GM23338 (cell line): Measurements from ENCODE around the gene BOD1. TPM values are rescaled to one million over a fixed set of nuclear protein-coding genes. Genes with fewer than 3 reads are reported as not detected.

Experiments
- ATAC-seq: fragments of 200-7000 bp; cut with Tn5 transposase; 3 replicates; pipeline ENCODE4 v1.9.1; 2020
- DNase-seq: peaks from one replicate; pipeline ENCODE4 v3.0.0-alpha.2; 2015; ENCODE audit warnings: low spot score
- H2AFZ ChIP-seq: fragments of 200-600 bp; sonication (generic); 2 replicates; pipeline ENCODE4 v1.8.0; 2016; ENCODE audit warnings: antibody characterized with exemption, mild to moderate bottlenecking, moderate library complexity
- H3F3A ChIP-seq: fragments of 200-600 bp; sonication (generic); replicated peaks from 2 replicates; pipeline ENCODE4 v1.8.0; 2017; ENCODE audit warnings: antibody characterized with exemption, mixed run types, low read depth
- H3K27ac ChIP-seq: fragments of 200-600 bp; sonication (generic); 2 replicates; pipeline ENCODE4 v1.6.1; 2016; ENCODE audit warnings: low read depth
- H3K27me3 ChIP-seq: fragments of 200-600 bp; sonication (generic); 2 replicates; pipeline ENCODE4 v1.8.0; 2016; ENCODE audit warnings: mild to moderate bottlenecking, mixed run types, moderate library complexity; ENCODE audit not compliant: insufficient read depth
- H3K36me3 ChIP-seq: fragments of 200-600 bp; sonication (generic); 2 replicates; pipeline ENCODE4 v1.8.0; 2016; ENCODE audit warnings: mild to moderate bottlenecking; ENCODE audit not compliant: insufficient read depth
- H3K4me1 ChIP-seq: fragments of 200-600 bp; sonication (generic); 2 replicates; pipeline ENCODE4 v1.8.0; 2016; ENCODE audit warnings: mild to moderate bottlenecking, moderate library complexity; ENCODE audit not compliant: insufficient read depth
- H3K4me2 ChIP-seq: fragments of 200-600 bp; sonication (generic); 2 replicates; pipeline ENCODE4 v1.7.1; 2017; ENCODE audit warnings: mixed run types
- H3K4me3 ChIP-seq: fragments of 200-600 bp; sonication (generic); 2 replicates; pipeline ENCODE4 v1.6.1; 2016; ENCODE audit warnings: mixed run types
- H3K79me2 ChIP-seq: fragments of 200-600 bp; sonication (generic); replicated peaks from 2 replicates; pipeline ENCODE4 v1.8.0; 2017; ENCODE audit warnings: mild to moderate bottlenecking; ENCODE audit not compliant: insufficient read depth
- H3K9me2 ChIP-seq: fragments of 200-600 bp; sonication (generic); 2 replicates; pipeline ENCODE4 v1.8.0; 2017; ENCODE audit not compliant: insufficient read depth
- H4K20me1 ChIP-seq: fragments of 200-600 bp; sonication (generic); replicated peaks from 2 replicates; pipeline ENCODE4 v1.8.0; 2017; ENCODE audit warnings: mild to moderate bottlenecking; ENCODE audit not compliant: insufficient read depth
- H3K27ac Mint-ChIP-seq: 2 replicates; pipeline ENCODE4 v1.8.0; 2020; ENCODE audit warnings: inconsistent platforms, mild to moderate bottlenecking, moderate library complexity, mixed read lengths
- H3K27me3 Mint-ChIP-seq: 3 replicates; pipeline ENCODE4 v1.8.0; 2022; ENCODE audit warnings: low read depth, mild to moderate bottlenecking, moderate library complexity, mixed read lengths, inconsistent platforms; ENCODE audit not compliant: insufficient read depth, poor library complexity
- H3K36me3 Mint-ChIP-seq: 3 replicates; pipeline ENCODE4 v1.8.0; 2021; ENCODE audit warnings: low read depth, mild to moderate bottlenecking, inconsistent platforms, moderate library complexity, mixed read lengths
- H3K4me1 Mint-ChIP-seq: 3 replicates; pipeline ENCODE4 v1.8.0; 2020; ENCODE audit warnings: mild to moderate bottlenecking, inconsistent platforms, mixed read lengths
- H3K4me3 Mint-ChIP-seq: 3 replicates; pipeline ENCODE4 v1.8.0; 2021; ENCODE audit warnings: moderate library complexity, mild to moderate bottlenecking, inconsistent platforms, mixed read lengths
- H3K9me3 Mint-ChIP-seq: 3 replicates; pipeline ENCODE4 v1.8.0; 2020; ENCODE audit warnings: moderate library complexity, mild to moderate bottlenecking, inconsistent platforms, mixed read lengths
- CREB1 ChIP-seq: fragments of 250-450 bp; sonication (Bioruptor Pico); IDR thresholded peaks from 2 replicates; pipeline ENCODE4 v1.5.0; 2020; ENCODE audit warnings: low read depth, mild to moderate bottlenecking, moderate library complexity
- ETS1 ChIP-seq: IDR thresholded peaks from 2 replicates; pipeline ENCODE4 v1.6.1; 2016; ENCODE audit warnings: antibody characterized with exemption
- EZH2 ChIP-seq: fragments of 200-600 bp; sonication (generic); IDR thresholded peaks from one replicate; pipeline ENCODE4 v1.8.0; 2017; ENCODE audit warnings: antibody characterized with exemption, mild to moderate bottlenecking, low read depth; ENCODE audit not compliant: unreplicated experiment
- NANOG ChIP-seq: IDR thresholded peaks from 2 replicates; pipeline ENCODE4 v1.6.1; 2016; ENCODE audit warnings: antibody characterized with exemption, borderline replicate concordance
- POLR2AphosphoS5 ChIP-seq: IDR thresholded peaks from 2 replicates; pipeline ENCODE4 v1.6.1; 2016; ENCODE audit warnings: antibody characterized with exemption, low read depth
- REST ChIP-seq: IDR thresholded peaks from one replicate; pipeline ENCODE4 v1.6.1; 2018; ENCODE audit warnings: antibody characterized with exemption; ENCODE audit not compliant: unreplicated experiment
- STAT1 ChIP-seq: IDR thresholded peaks from one replicate; pipeline ENCODE4 v1.6.1; 2016; ENCODE audit warnings: antibody characterized with exemption; ENCODE audit not compliant: unreplicated experiment
- ZNF114 ChIP-seq: fragments of 250-450 bp; sonication (Bioruptor Pico); IDR thresholded peaks from 2 replicates; pipeline ENCODE4 v1.5.0; 2020; ENCODE audit warnings: mild to moderate bottlenecking, moderate library complexity
- ZNF331 ChIP-seq: fragments of 250-450 bp; sonication (Bioruptor Pico); IDR thresholded peaks from 2 replicates; pipeline ENCODE4 v1.5.0; 2020; ENCODE audit warnings: low read depth, mild to moderate bottlenecking, moderate library complexity
- polyA plus RNA-seq: library from polyadenylated mRNA; unstranded; fragments of >200 nt; fragmentation: Nextera tagmentation; extraction: Ambion mirVana; gene quantifications from 2 replicates; pipeline ENCODE4 v1.2.1, GENCODE V29; 2016
- total RNA-seq: library from RNA; depleted of rRNA; stranded (reverse); fragments of >200 nt; shearing (Covaris generic); gene quantifications from 2 replicates; pipeline ENCODE4 v1.2.3, GENCODE V29; 2014
- TF ChIP-seq, protein P1 (sequence below): fragments of 250-450 bp; sonication (Bioruptor Pico); IDR thresholded peaks from 2 replicates; pipeline ENCODE4 v1.5.0; 2020; ENCODE audit warnings: mild to moderate bottlenecking, moderate library complexity
- TF ChIP-seq, protein P2 (sequence below), 2 experiments: fragments of 200-600 bp in 1 of 2; sonication (generic) in 1 of 2; conservative IDR thresholded peaks; 2 replicates each; pipeline versions ENCODE4 v1.5.1 to v1.6.1; 2016 to 2017; ENCODE audit warnings: antibody characterized with exemption in 2 of 2, low read depth in 2 of 2, mild to moderate bottlenecking in 2 of 2, moderate library complexity in 1 of 2

BOD1 gene
- total and polyA plus RNA-seq, 2 experiments from 2014 or later: 94.7 to 141 TPM

DNA sequence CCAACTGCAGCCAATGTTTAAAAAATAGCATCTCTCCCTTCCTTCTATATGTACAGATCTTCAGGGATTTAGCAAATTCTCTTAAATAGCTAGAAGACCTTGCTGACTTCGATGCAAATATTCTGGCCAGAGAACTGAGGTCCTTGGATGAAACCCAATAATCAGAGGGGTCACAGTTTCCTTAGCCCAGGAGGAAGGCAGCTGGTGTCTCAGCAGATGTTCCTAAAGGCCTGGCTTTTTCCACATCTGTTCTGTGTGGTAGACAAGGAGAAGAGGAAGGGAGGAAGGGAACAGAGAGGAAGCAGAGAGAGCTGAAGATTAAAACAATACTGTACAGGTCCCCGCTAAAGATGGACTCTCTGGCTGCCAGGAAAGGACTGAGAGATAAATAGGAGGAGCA lies 33.1 kb downstream of the BOD1 start (continued):
- TF ChIP-seq REST: no peak

- Histone ChIP-seq H3K4me1 (no peaks in the 10 kb centered on the region), H4K20me1 (no peaks in the 10 kb centered on the region), H2AFZ (no peak overlapping the region), H3K79me2 (no peaks in the 10 kb centered on the region), H3K4me3 (no peak overlapping the region), H3F3A (no peaks in the 10 kb centered on the region), H3K27me3 (no peaks in the 10 kb centered on the region), H3K9me2 (no peaks in the 10 kb centered on the region), H3K36me3 (no peaks in the 10 kb centered on the region; the same call in none of the 2 replicates), H3K27ac (no peak overlapping the region), H3K4me2 (no peak overlapping the region)
- Mint-ChIP-seq H3K27me3 (peaks cover 2% of the 10 kb centered on the region), H3K4me1 (no peaks in the 10 kb centered on the region), H3K36me3 (peaks cover 36% of the 10 kb centered on the region), H3K27ac (no peak overlapping the region), H3K4me3 (no peak overlapping the region), H3K9me3 (peaks cover 49% of the 10 kb centered on the region)
- no peak for ATAC-seq
- DNase-seq: no peak
- TF ChIP-seq CREB1 (CRISPR knock-in tag) (no peak), STAT1 (no peak), POLR2AphosphoS5 (no peak), ZNF114 (no peak), NANOG (no peak), ETS1 (no peak), EZH2 (no peak), ZNF331 (no peak)
- TF ChIP-seq, protein P1, sequence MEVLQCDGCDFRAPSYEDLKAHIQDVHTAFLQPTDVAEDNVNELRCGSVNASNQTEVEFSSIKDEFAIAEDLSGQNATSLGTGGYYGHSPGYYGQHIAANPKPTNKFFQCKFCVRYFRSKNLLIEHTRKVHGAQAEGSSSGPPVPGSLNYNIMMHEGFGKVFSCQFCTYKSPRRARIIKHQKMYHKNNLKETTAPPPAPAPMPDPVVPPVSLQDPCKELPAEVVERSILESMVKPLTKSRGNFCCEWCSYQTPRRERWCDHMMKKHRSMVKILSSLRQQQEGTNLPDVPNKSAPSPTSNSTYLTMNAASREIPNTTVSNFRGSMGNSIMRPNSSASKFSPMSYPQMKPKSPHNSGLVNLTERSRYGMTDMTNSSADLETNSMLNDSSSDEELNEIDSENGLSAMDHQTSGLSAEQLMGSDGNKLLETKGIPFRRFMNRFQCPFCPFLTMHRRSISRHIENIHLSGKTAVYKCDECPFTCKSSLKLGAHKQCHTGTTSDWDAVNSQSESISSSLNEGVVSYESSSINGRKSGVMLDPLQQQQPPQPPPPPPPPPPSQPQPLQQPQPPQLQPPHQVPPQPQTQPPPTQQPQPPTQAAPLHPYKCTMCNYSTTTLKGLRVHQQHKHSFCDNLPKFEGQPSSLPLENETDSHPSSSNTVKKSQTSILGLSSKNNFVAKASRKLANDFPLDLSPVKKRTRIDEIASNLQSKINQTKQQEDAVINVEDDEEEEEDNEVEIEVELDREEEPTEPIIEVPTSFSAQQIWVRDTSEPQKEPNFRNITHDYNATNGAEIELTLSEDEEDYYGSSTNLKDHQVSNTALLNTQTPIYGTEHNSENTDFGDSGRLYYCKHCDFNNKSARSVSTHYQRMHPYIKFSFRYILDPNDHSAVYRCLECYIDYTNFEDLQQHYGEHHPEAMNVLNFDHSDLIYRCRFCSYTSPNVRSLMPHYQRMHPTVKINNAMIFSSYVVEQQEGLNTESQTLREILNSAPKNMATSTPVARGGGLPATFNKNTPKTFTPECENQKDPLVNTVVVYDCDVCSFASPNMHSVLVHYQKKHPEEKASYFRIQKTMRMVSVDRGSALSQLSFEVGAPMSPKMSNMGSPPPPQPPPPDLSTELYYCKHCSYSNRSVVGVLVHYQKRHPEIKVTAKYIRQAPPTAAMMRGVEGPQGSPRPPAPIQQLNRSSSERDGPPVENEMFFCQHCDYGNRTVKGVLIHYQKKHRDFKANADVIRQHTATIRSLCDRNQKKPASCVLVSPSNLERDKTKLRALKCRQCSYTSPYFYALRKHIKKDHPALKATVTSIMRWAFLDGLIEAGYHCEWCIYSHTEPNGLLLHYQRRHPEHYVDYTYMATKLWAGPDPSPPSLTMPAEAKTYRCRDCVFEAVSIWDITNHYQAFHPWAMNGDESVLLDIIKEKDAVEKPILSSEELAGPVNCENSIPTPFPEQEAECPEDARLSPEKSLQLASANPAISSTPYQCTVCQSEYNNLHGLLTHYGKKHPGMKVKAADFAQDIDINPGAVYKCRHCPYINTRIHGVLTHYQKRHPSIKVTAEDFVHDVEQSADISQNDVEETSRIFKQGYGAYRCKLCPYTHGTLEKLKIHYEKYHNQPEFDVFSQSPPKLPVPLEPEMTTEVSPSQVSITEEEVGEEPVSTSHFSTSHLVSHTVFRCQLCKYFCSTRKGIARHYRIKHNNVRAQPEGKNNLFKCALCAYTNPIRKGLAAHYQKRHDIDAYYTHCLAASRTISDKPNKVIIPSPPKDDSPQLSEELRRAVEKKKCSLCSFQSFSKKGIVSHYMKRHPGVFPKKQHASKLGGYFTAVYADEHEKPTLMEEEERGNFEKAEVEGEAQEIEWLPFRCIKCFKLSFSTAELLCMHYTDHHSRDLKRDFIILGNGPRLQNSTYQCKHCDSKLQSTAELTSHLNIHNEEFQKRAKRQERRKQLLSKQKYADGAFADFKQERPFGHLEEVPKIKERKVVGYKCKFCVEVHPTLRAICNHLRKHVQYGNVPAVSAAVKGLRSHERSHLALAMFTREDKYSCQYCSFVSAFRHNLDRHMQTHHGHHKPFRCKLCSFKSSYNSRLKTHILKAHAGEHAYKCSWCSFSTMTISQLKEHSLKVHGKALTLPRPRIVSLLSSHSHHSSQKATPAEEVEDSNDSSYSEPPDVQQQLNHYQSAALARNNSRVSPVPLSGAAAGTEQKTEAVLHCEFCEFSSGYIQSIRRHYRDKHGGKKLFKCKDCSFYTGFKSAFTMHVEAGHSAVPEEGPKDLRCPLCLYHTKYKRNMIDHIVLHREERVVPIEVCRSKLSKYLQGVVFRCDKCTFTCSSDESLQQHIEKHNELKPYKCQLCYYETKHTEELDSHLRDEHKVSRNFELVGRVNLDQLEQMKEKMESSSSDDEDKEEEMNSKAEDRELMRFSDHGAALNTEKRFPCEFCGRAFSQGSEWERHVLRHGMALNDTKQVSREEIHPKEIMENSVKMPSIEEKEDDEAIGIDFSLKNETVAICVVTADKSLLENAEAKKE (CRISPR knock-in tag): no peak
- TF ChIP-seq, protein P2, sequence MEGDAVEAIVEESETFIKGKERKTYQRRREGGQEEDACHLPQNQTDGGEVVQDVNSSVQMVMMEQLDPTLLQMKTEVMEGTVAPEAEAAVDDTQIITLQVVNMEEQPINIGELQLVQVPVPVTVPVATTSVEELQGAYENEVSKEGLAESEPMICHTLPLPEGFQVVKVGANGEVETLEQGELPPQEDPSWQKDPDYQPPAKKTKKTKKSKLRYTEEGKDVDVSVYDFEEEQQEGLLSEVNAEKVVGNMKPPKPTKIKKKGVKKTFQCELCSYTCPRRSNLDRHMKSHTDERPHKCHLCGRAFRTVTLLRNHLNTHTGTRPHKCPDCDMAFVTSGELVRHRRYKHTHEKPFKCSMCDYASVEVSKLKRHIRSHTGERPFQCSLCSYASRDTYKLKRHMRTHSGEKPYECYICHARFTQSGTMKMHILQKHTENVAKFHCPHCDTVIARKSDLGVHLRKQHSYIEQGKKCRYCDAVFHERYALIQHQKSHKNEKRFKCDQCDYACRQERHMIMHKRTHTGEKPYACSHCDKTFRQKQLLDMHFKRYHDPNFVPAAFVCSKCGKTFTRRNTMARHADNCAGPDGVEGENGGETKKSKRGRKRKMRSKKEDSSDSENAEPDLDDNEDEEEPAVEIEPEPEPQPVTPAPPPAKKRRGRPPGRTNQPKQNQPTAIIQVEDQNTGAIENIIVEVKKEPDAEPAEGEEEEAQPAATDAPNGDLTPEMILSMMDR (conservative IDR thresholded peaks at IDR 0.05; ENCODE audit: low read depth in 2 of 2): no peak
Observed at GRCh38 chr5:173582216-173583111, 34.0 kb downstream of the BOD1 start.
